ENCODE data around the gene TCF7L2.

- TF ChIP-seq EP300 (IDR thresholded peaks at IDR 0.05) (no peak), CTCF (IDR thresholded peaks at IDR 0.05) (no peak), POLR2A (IDR thresholded peaks at IDR 0.05) (no peak)
These were observed 22.6 kb downstream of the TCF7L2 start for GRCh38 chr10:112972606-112973005.

Measured in tibial nerve (tissue), 4 donors.